Upper lobe of right lung (tissue), 1 donor: ENCODE results near the gene COMTD1. TPM values are rescaled to one million over a fixed set of nuclear protein-coding genes. Genes with fewer than 3 reads are reported as not detected.

Experiments
- ATAC-seq: fragments of 200-7000 bp; cut with Tn5 transposase; one replicate; pipeline ENCODE4 v1.9.1; 2020; ENCODE audit warnings: mild to moderate bottlenecking, moderate library complexity
- DNase-seq: peaks from one replicate; pipeline ENCODE4 v3.0.0-alpha.2; 2020
- H3K27ac ChIP-seq: fragments of 200-600 bp; one replicate; pipeline ENCODE4 v1.8.0; 2022
- H3K27me3 ChIP-seq: fragments of 200-600 bp; one replicate; pipeline ENCODE4 v1.8.0; 2022; ENCODE audit warnings: mild to moderate bottlenecking
- H3K36me3 ChIP-seq: fragments of 200-600 bp; one replicate; pipeline ENCODE4 v1.8.0; 2022
- H3K4me1 ChIP-seq: fragments of 200-600 bp; one replicate; pipeline ENCODE4 v1.8.0; 2022
- H3K4me3 ChIP-seq: fragments of 200-600 bp; one replicate; pipeline ENCODE4 v1.8.0; 2022; ENCODE audit warnings: mild to moderate bottlenecking
- H3K9me3 ChIP-seq: fragments of 200-600 bp; one replicate; pipeline ENCODE4 v1.8.0; 2022
- CTCF ChIP-seq: fragments of 200-600 bp; IDR thresholded peaks from one replicate; pipeline ENCODE4 v1.8.0; 2022; ENCODE audit warnings: antibody characterized with exemption
- intact Hi-C: fragments of 100-400 bp; cut with DNase I; formaldehyde crosslinking; loops from one replicate; pipeline ENCODE4 v1.11.0; 2022
- total RNA-seq: library from RNA; stranded (reverse); fragmentation: NEBNext Ultra II Directional; extraction: Animal tissue kit (Norgen Biotek cat#: 25700); gene quantifications from one replicate; pipeline ENCODE4 v1.2.1, GENCODE V29; 2021
- donor health status: DM: no; HTN: yes; CAD: no; lungs with severe emphysema.

The COMTD1 gene
- total RNA-seq, 1 donor from 2014 or later = 21.8 TPM

- DNase-seq = peak; percentile 77
- no peaks in the 10 kb centered on the region for H3K27me3 ChIP-seq
- intact Hi-C loops = no loop called here
- H3K36me3 ChIP-seq = no peaks in the 10 kb centered on the region
- H3K4me3 ChIP-seq = peak overlapping the region; percentile 38
- peak; percentile 78 for ATAC-seq
- TF ChIP-seq CTCF = no peak
- no peaks in the 10 kb centered on the region for H3K9me3 ChIP-seq
- peaks cover 11% of the 10 kb centered on the region for H3K4me1 ChIP-seq
- no peak overlapping the region for H3K27ac ChIP-seq
Measured at GRCh38 chr10:75276069-75276872, 40.5 kb upstream of the COMTD1 start.

DNA sequence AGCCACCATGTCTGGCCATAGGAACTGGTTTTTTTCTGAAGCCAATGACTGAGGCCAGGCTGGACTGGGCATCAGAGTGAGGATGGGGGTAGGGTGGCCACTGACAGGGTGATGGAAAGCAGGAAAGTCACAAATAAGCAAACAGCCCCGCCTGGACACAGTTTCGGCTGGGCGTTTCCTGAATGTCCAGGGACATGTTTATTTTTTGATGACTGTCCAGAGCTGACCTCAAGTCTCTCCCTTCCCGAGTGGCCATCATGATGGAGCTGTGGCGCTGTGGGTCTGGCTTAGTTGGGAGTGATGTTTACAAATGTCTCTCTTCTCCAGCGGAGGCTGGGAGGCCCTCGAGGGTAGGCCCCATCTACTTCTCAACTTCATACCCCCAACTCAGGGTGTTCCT is 37.1 kb upstream of the COMTD1 start:
- ATAC-seq (peak; percentile 65), DNase-seq (no peak)
- no peak overlapping the region for H3K27ac ChIP-seq
- no peaks in the 10 kb centered on the region for H3K27me3 ChIP-seq
- peaks cover 11% of the 10 kb centered on the region for H3K4me1 ChIP-seq
- TF ChIP-seq CTCF = no peak
- H3K4me3 ChIP-seq = no peak overlapping the region
- intact Hi-C loops = no loop called here
- no peaks in the 10 kb centered on the region for H3K36me3 ChIP-seq
- no peaks in the 10 kb centered on the region for H3K9me3 ChIP-seq

DNA sequence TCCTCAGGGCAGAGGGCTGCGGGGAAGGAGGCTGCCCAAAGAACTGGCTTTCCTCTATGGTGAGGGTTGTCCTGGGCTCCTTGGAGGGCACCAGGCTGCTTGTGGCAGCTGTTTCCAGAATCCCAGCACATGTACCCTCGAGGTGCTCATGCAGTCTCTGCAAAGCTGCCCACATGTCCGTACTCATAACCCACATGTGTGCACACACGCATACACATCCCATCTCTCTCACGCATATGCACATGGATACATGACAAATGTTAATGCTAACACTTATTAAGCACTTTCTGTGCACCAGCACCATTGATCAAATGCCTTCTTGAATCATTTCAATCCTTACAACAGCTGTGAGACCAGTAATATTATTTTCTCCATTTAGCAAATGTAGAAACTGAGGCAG is 36.3 kb upstream of the COMTD1 start:
- intact Hi-C loops = no loop called here
- no peak overlapping the region for H3K4me3 ChIP-seq
- no peaks in the 10 kb centered on the region for H3K27me3 ChIP-seq
- H3K9me3 ChIP-seq = no peaks in the 10 kb centered on the region
- no peaks in the 10 kb centered on the region for H3K36me3 ChIP-seq
- DNase-seq = no peak
- no peak overlapping the region for H3K27ac ChIP-seq
- no peak for TF ChIP-seq CTCF
- peaks cover 11% of the 10 kb centered on the region for H3K4me1 ChIP-seq
- ATAC-seq = no peak

- DNase-seq (no peak), ATAC-seq (no peak)
- no peaks in the 10 kb centered on the region for H3K9me3 ChIP-seq
- no peaks in the 10 kb centered on the region for H3K4me1 ChIP-seq
- intact Hi-C loops = no loop called here
- no peak for TF ChIP-seq CTCF
- no peak overlapping the region for H3K4me3 ChIP-seq
- H3K36me3 ChIP-seq = no peaks in the 10 kb centered on the region
- no peaks in the 10 kb centered on the region for H3K27me3 ChIP-seq
- no peak overlapping the region for H3K27ac ChIP-seq
Measured at GRCh38 chr10:75269605-75270004, 33.8 kb upstream of the COMTD1 start.

DNA sequence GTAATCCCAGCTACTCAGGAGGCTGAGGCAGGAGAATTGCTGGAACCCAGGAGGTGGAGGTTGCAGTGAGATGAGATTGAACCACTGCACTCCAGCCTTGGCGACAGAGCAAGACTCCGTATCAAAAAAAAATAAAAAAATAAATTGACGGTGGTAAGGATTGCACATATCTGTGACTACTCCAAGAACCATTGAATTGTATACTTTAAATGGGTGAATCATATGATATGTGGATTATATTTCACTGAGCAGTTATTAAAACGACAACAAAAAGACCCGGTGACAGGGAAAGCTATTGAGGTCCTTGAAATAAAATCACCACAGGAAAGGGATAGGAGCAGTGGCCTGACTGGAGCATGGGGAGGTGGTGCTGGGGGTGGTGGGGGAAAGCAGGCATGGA is 31.2 kb upstream of the COMTD1 start:
- H3K4me3 ChIP-seq = no peak overlapping the region
- no peaks in the 10 kb centered on the region for H3K36me3 ChIP-seq
- no peaks in the 10 kb centered on the region for H3K4me1 ChIP-seq
- no peaks in the 10 kb centered on the region for H3K27me3 ChIP-seq
- ATAC-seq = no peak
- H3K9me3 ChIP-seq = no peaks in the 10 kb centered on the region
- no peak for TF ChIP-seq CTCF
- intact Hi-C loops = no loop called here
- DNase-seq = no peak
- no peak overlapping the region for H3K27ac ChIP-seq
